ENCODE results near the gene TDRD12. TPM values are rescaled to one million over a fixed set of nuclear protein-coding genes. Genes with fewer than 3 reads are reported as not detected.

TDRD12 gene
- total RNA-seq, 2 donors from 2014 or later, result 0.41 to 9.8 TPM

GRCh38 chr19:32823747-32824102 is 104.2 kb downstream of the TDRD12 start:
- Histone ChIP-seq H3K9me3 (no peaks in the 10 kb centered on the region), H3K27me3 (replicated peaks; ENCODE audit: insufficient read depth) (no peaks in the 10 kb centered on the region), H3K4me3 (no peak overlapping the region), H3K27ac (no peak overlapping the region), H3K4me1 (replicated peaks) (no peaks in the 10 kb centered on the region), H3K36me3 (no peaks in the 10 kb centered on the region)
- intact Hi-C loops (cut with DNase I), result no loop called here
- no peak for DNase-seq (ENCODE audit: low spot score)
- WGBS, result 87% methylated on average over 7 of the region's 7 CpGs
- TF ChIP-seq POLR2AphosphoS5 (IDR thresholded peaks at IDR 0.05) (no peak), POLR2A (IDR thresholded peaks at IDR 0.05) (no peak), CTCF (IDR thresholded peaks at IDR 0.05) (no peak)

GRCh38 chr19:32824191-32824751 is 104.7 kb downstream of the TDRD12 start:
- Histone ChIP-seq H3K4me1 (replicated peaks) (no peaks in the 10 kb centered on the region), H3K27ac (no peak overlapping the region), H3K36me3 (no peaks in the 10 kb centered on the region), H3K27me3 (replicated peaks; ENCODE audit: insufficient read depth) (no peaks in the 10 kb centered on the region), H3K9me3 (no peaks in the 10 kb centered on the region), H3K4me3 (no peak overlapping the region)
- WGBS, result 32% methylated on average over 19 of the region's 20 CpGs
- intact Hi-C loops (cut with DNase I), result no loop called here
- TF ChIP-seq CTCF (IDR thresholded peaks at IDR 0.05), result no peak
- TF ChIP-seq POLR2A (IDR thresholded peaks at IDR 0.05), result no peak
- no peak for TF ChIP-seq POLR2AphosphoS5 (IDR thresholded peaks at IDR 0.05)
- DNase-seq (ENCODE audit: low spot score), result no peak

DNA sequence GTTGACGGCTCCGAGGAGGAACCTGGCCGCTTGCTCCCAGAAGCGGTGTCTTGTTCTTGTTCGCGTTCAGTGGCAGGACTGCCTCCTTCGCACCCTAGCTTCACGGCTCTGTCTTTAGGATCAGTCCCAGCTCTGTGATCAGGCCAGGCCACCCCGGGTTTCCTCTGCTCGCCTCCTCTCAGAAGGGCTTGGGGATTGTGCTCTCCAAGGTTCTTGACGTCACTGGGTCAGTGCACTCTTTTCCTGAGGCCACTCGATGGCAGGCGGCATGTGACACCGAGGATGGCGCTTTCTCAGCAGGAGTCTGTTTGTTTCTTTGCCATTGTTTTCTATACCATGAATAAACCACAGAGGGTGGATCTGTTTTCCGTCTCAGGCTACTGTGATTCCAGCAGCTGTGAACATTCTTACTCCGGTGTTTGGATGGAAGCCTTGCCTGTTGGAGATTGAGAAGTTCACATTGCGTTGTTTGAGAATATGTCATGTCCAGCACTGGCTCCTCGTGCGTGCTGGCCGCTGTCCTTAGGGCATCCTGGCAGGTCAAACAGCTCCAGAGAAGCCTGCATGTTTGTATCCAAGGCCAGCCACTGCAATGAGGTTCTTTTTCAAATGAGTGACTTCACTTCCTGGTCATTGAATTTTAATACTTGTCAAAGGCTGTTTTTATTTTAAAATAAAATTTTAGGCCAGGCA is 105.5 kb downstream of the TDRD12 start:
- 69% methylated on average over 21 of the region's 21 CpGs for WGBS
- TF ChIP-seq POLR2A (IDR thresholded peaks at IDR 0.05) (no peak), POLR2AphosphoS5 (IDR thresholded peaks at IDR 0.05) (no peak), CTCF (IDR thresholded peaks at IDR 0.05) (no peak)
- intact Hi-C loops (cut with DNase I), result no loop called here

DNA sequence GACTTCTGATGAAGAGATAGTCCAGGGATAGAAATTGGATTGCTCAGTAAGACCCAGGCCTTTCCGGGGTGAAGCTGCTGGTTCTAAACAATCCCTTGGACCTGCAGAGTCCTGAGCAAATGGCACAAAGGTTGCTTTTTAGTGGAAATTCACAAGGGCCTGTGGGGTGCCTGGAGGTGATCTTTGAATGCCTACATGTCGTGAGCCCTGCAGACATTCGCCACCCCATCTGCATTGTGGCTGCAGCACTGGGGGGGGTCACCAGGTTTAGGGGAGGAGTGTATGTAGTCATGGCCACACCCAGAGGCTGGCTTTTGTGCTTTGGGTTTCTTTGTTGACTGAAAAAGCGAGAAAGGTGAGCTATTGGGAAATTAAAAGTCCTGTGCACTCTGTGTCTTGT is 108.6 kb downstream of the TDRD12 start:
- Histone ChIP-seq H3K36me3 (no peaks in the 10 kb centered on the region), H3K9me3 (no peaks in the 10 kb centered on the region), H3K4me3 (no peak overlapping the region), H3K27ac (no peak overlapping the region), H3K27me3 (replicated peaks; ENCODE audit: insufficient read depth) (no peaks in the 10 kb centered on the region), H3K4me1 (replicated peaks) (no peaks in the 10 kb centered on the region)
- TF ChIP-seq CTCF (IDR thresholded peaks at IDR 0.05) (no peak), POLR2AphosphoS5 (IDR thresholded peaks at IDR 0.05) (no peak), POLR2A (IDR thresholded peaks at IDR 0.05) (no peak)
- intact Hi-C loops (cut with DNase I), result no loop called here
- 93% methylated on average over 4 of the region's 4 CpGs for WGBS
- no peak for DNase-seq (ENCODE audit: low spot score)

More for the DNA sequence above, 105.5 kb downstream of the TDRD12 start:
- no peaks in the 10 kb centered on the region for H3K9me3 ChIP-seq
- no peaks in the 10 kb centered on the region for H3K36me3 ChIP-seq
- H3K4me1 ChIP-seq (replicated peaks), result no peaks in the 10 kb centered on the region
- H3K27me3 ChIP-seq (replicated peaks; ENCODE audit: insufficient read depth), result no peaks in the 10 kb centered on the region
- no peak overlapping the region for H3K27ac ChIP-seq
- no peak overlapping the region for H3K4me3 ChIP-seq
- no peak for DNase-seq (ENCODE audit: low spot score)
